Parathyroid adenoma (tissue), 2 donors: ENCODE data around the gene LMBR1L.
A peak's percentile ranks its signal among the peaks of the same experiment; 100 is the strongest.

Experiments
- H2AFZ ChIP-seq: fragments of 300-600 bp; sonication (generic); one replicate; pipeline ENCODE4 v1.7.0; 2017; ENCODE audit warnings: antibody characterized with exemption, mild to moderate bottlenecking
- H3K27ac ChIP-seq: fragments of 300-600 bp; sonication (generic); one replicate; pipeline ENCODE4 v1.7.0; 2017
- H3K27me3 ChIP-seq: fragments of 300-600 bp; sonication (generic); one replicate; pipeline ENCODE4 v1.7.0; 2017; ENCODE audit warnings: low read length; ENCODE audit not compliant: control insufficient read depth, insufficient read depth
- H3K36me3 ChIP-seq: fragments of 300-600 bp; sonication (generic); one replicate; pipeline ENCODE4 v1.7.0; 2017; ENCODE audit warnings: low read length; ENCODE audit not compliant: control insufficient read depth, insufficient read depth
- H3K4me1 ChIP-seq: fragments of 300-600 bp; sonication (generic); one replicate; pipeline ENCODE4 v1.7.0; 2017; ENCODE audit warnings: control low read depth
- H3K4me2 ChIP-seq: fragments of 300-600 bp; sonication (generic); one replicate; pipeline ENCODE4 v1.7.0; 2017; ENCODE audit warnings: low read length
- H3K4me3 ChIP-seq: fragments of 300-600 bp; sonication (generic); one replicate; pipeline ENCODE4 v1.7.0; 2017; ENCODE audit warnings: low read depth, low read length
- H3K79me2 ChIP-seq: fragments of 300-600 bp; sonication (generic); one replicate; pipeline ENCODE4 v1.7.0; 2017; ENCODE audit warnings: control low read depth
- H3K9ac ChIP-seq: fragments of 300-600 bp; sonication (generic); one replicate; pipeline ENCODE4 v1.7.0; 2017; ENCODE audit warnings: mild to moderate bottlenecking
- H3K9me3 ChIP-seq: fragments of 300-600 bp; sonication (generic); one replicate; pipeline ENCODE4 v1.7.0; 2017; ENCODE audit warnings: low read length; ENCODE audit not compliant: control insufficient read depth
- CTCF ChIP-seq: fragments of 300-600 bp; sonication (generic); IDR thresholded peaks from one replicate; pipeline ENCODE4 v1.7.0; 2017; ENCODE audit warnings: antibody characterized with exemption, mild to moderate bottlenecking
- donor health status: primary hyperparathyroidism.

LMBR1L gene

DNA sequence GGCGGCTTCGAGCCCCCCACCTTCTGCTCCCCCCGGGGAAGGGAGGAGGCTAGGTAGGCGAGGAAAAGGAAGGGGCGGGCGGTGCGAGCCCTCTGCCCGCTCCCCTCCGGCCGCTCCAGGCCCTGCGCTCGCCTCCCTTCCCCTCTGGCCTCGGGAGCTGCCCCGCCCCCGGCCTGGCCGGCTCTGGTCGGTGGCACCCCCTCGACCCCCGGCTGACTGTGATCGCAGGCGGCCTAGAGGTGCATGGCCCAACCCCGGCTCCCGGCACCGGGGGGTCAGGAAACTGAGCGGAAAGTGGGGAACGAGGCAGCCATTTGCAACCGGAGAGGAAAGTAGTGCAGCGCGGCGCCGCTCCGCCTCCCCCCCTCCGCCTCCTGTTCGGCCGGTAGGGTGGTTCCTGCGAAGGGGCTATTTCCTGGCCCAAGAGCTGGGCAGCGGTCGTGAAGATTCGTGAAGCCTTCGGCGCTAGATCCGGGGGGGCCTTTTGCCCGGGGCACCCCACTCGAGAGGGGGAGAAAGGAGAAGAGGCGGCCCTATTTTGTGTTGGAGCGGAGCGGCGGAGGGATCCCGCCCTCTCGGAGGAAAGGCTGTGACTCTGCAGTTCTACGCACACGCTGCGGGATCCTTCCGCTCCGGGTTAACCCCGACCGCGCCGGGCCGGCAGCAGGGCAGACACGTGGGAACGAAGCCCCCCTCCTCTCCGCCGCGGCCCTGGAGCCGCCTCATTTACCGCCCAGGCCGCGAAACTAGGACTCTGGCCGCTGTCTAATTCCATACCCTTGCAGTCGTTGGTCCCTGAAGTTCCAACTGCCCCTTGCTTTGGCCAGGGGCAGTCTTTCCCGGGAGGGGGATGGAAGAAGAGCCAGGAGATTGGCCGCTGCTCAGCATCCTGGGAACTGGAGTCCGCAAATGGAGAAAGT is 50.1 kb downstream of the LMBR1L start, which contains the start of gene KMT2D:
Gene KMT2D, minus strand, starts transcription at position 558 of the 920 bp plus-strand sequence. CDS start 5,470 bp downstream, outside the sequence.
- H3K4me1 ChIP-seq: peaks cover 32% of the 10 kb centered on the region
- peak within 1 kb of the TSS; percentile 98 for H3K27ac ChIP-seq

GRCh38 chr12:49059299-49060171 is 51.1 kb downstream of the LMBR1L start:
- peaks cover 32% of the 10 kb centered on the region for H3K4me1 ChIP-seq
- H3K79me2 ChIP-seq: peaks cover 56% of the 10 kb centered on the region
- H3K27ac ChIP-seq: peak overlapping the region; percentile 38
- peak overlapping the region; percentile 95 for H3K9ac ChIP-seq
- no peaks in the 10 kb centered on the region for H3K36me3 ChIP-seq
- H3K4me3 ChIP-seq: peak overlapping the region; percentile 89
- peak overlapping the region; percentile 100 for H2AFZ ChIP-seq
- H3K27me3 ChIP-seq: no peaks in the 10 kb centered on the region
- no peak for TF ChIP-seq CTCF
- peak overlapping the region; percentile 97 for H3K4me2 ChIP-seq
- no peaks in the 10 kb centered on the region for H3K9me3 ChIP-seq

More for the DNA sequence above, 50.1 kb downstream of the LMBR1L start, which contains the start of gene KMT2D:
- H3K4me3 ChIP-seq: peak within 1 kb of the TSS; percentile 89
- H3K27me3 ChIP-seq: no peaks in the 10 kb centered on the region
- TF ChIP-seq CTCF: no peak
- peak within 1 kb of the TSS; percentile 98 for H3K9ac ChIP-seq
- H3K9me3 ChIP-seq: no peaks in the 10 kb centered on the region
- peak within 1 kb of the TSS; percentile 100 for H2AFZ ChIP-seq
- H3K79me2 ChIP-seq: peaks cover 46% of the 10 kb centered on the region
- peak within 1 kb of the TSS; percentile 97 for H3K4me2 ChIP-seq
- no peaks in the 10 kb centered on the region for H3K36me3 ChIP-seq

DNA sequence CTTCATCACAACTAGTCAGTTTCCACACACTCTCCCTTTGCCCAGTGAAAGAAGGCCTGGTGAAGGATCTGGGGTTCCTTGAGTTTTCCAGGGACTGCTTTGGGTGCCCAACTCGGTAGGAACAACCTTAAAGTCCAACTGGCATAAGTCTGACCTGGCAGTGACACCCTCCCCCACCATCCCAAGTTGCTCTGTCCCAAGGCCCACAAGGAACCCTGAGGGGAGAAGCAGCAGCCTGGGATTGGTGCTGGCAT is 51.7 kb downstream of the LMBR1L start:
- TF ChIP-seq CTCF: no peak
- H3K36me3 ChIP-seq: no peaks in the 10 kb centered on the region
- H2AFZ ChIP-seq: no peak overlapping the region
- H3K4me3 ChIP-seq: peak overlapping the region; percentile 89
- H3K27ac ChIP-seq: no peak overlapping the region
- H3K9ac ChIP-seq: no peak overlapping the region
- H3K27me3 ChIP-seq: no peaks in the 10 kb centered on the region
- peaks cover 59% of the 10 kb centered on the region for H3K79me2 ChIP-seq
- peak overlapping the region; percentile 97 for H3K4me2 ChIP-seq
- no peaks in the 10 kb centered on the region for H3K9me3 ChIP-seq
- peaks cover 32% of the 10 kb centered on the region for H3K4me1 ChIP-seq

- peaks cover 60% of the 10 kb centered on the region for H3K79me2 ChIP-seq
- no peak overlapping the region for H3K27ac ChIP-seq
- no peak for TF ChIP-seq CTCF
- H3K4me3 ChIP-seq: peak overlapping the region; percentile 89
- no peaks in the 10 kb centered on the region for H3K9me3 ChIP-seq
- no peak overlapping the region for H3K9ac ChIP-seq
- H3K36me3 ChIP-seq: no peaks in the 10 kb centered on the region
- peaks cover 32% of the 10 kb centered on the region for H3K4me1 ChIP-seq
- no peaks in the 10 kb centered on the region for H3K27me3 ChIP-seq
- H3K4me2 ChIP-seq: peak overlapping the region; percentile 97
- H2AFZ ChIP-seq: no peak overlapping the region
Measured at GRCh38 chr12:49058366-49059044, 52.1 kb downstream of the LMBR1L start.
